Measurements from ENCODE around the gene OAS3.

DNA sequence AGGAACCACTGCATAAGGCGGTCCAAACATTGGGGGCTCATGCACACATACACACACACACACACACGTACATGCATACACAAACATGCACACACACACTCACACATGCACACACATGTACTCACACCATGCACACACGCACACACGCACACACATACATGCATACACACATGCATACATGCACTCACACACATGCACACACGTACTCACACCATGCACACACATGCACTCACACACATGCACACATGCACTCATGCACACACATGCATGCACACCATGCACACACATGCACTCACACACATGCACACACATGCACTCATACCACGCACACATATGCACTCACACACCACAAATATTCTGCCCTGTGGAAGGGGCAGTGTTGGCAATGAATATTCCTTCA is 62.2 kb downstream of the OAS3 start:
- TF ChIP-seq, protein P1, sequence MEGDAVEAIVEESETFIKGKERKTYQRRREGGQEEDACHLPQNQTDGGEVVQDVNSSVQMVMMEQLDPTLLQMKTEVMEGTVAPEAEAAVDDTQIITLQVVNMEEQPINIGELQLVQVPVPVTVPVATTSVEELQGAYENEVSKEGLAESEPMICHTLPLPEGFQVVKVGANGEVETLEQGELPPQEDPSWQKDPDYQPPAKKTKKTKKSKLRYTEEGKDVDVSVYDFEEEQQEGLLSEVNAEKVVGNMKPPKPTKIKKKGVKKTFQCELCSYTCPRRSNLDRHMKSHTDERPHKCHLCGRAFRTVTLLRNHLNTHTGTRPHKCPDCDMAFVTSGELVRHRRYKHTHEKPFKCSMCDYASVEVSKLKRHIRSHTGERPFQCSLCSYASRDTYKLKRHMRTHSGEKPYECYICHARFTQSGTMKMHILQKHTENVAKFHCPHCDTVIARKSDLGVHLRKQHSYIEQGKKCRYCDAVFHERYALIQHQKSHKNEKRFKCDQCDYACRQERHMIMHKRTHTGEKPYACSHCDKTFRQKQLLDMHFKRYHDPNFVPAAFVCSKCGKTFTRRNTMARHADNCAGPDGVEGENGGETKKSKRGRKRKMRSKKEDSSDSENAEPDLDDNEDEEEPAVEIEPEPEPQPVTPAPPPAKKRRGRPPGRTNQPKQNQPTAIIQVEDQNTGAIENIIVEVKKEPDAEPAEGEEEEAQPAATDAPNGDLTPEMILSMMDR (IDR thresholded peaks at IDR 0.05) = no peak
- no peak for TF ChIP-seq ZFX (IDR thresholded peaks at IDR 0.05; ENCODE audit: borderline replicate concordance)

Measured in 22Rv1 (cell line).